ENCODE results near the gene LRP1-AS. TPM values are rescaled to one million over a fixed set of nuclear protein-coding genes. Genes with fewer than 3 reads are reported as not detected.

LRP1-AS gene
- total and polyA plus RNA-seq, 2 donors from 2014 or later, result not detected

DNA sequence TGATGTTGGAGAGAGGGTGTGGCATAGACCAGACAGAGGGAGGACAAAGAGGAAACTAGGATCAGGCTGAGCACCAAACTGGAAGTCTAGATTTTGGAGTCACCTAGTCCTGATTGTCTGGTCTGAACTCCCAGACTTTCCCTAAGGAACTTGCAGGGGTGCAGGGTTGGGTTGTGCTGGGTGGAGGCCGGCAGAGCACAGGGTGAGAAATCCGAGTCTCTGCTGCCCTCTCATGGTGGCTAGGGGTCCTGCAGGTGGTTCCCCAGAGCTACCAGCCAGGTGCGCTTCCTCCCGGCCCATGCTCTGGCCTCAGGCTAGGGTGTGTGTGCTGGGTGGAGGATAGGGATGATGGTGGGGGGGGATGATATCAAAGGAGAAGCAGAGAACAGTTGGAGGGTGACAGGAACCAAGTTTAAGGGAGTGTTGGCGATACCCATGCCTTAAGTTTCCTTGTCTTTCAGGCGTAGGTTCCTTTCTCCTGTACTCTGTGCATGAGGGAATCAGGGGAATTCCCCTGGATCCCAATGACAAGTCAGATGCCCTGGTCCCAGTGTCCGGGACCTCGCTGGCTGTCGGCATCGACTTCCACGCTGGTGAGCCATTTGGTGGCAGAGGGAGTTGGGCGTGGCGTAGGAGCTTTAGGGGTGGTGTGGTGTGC, 35.6 kb upstream of the LRP1-AS start:
- no peak overlapping the region for H3K4me3 ChIP-seq (ENCODE audit: low read length in 3 of 3)
- TF ChIP-seq CTCF (IDR thresholded peaks at IDR 0.05; ENCODE audit: borderline replicate concordance, extremely low read depth, insufficient read depth), result peak; percentile 86
- no peaks in the 10 kb centered on the region for H3K9me3 ChIP-seq (ENCODE audit: control insufficient read depth in 2 of 3, insufficient read depth in 1 of 3, low read length in 3 of 3)
- no peaks in the 10 kb centered on the region for H3K4me1 ChIP-seq (ENCODE audit: control insufficient read depth in 2 of 3, insufficient read depth in 2 of 3, low read depth in 1 of 3, low read length in 3 of 3)
- intact Hi-C loops (cut with DNase I), result no loop called here
- H3K27ac ChIP-seq (ENCODE audit: low read depth in 2 of 2, low read length in 2 of 2), result no peak overlapping the region
- peaks cover 0 to 35% (median 4%) of the 10 kb centered on the region in 3 donors for H3K36me3 ChIP-seq (ENCODE audit: control insufficient read depth in 2 of 3, insufficient read depth in 3 of 3, low read length in 3 of 3)
- FAIRE-seq (no peak), DNase-seq (peak; percentile 80 to 90 (median 83))
- no peak overlapping the region for H3K9ac ChIP-seq (ENCODE audit: low read length in 3 of 3)
- no peaks in the 10 kb centered on the region for H3K27me3 ChIP-seq (ENCODE audit: control insufficient read depth, insufficient read depth, low read length)

DNA sequence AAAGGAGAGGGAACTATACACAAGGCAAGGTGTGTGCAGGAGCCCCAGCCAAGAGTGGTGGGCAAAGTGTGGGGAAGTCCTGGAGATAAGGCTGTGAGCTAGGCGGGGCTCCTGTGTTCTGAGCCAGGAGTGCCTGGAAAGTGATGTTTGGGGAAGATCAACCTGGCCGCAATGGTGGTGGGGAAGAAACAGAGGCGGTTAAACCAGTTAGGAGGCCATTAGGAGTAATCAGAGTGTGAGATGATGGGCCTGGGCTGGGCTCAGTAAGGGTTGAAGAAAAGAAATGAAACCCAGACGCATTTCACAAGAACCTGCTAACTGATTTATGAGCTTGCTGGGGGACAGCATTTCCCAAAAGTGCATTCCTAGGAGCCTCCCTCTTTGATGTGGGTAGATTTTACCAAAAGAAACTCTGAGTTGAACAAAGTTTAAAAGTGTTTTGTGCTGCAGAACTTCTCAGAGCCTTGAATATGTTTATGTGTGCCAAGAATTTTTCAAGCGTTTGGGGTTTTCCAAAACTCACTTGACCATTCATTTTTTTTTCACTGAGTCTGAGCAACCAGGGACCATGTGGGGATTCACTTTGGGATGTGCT, 34.2 kb upstream of the LRP1-AS start:
- no peaks in the 10 kb centered on the region for H3K4me1 ChIP-seq (ENCODE audit: control insufficient read depth in 2 of 3, insufficient read depth in 2 of 3, low read depth in 1 of 3, low read length in 3 of 3)
- no peaks in the 10 kb centered on the region for H3K27me3 ChIP-seq (ENCODE audit: control insufficient read depth, insufficient read depth, low read length)
- no peak overlapping the region for H3K9ac ChIP-seq (ENCODE audit: low read length in 3 of 3)
- intact Hi-C loops (cut with DNase I), result no loop called here
- H3K4me3 ChIP-seq (ENCODE audit: low read length in 3 of 3), result no peak overlapping the region
- no peak overlapping the region for H3K27ac ChIP-seq (ENCODE audit: low read depth in 2 of 2, low read length in 2 of 2)
- no peaks in the 10 kb centered on the region for H3K9me3 ChIP-seq (ENCODE audit: control insufficient read depth in 2 of 3, insufficient read depth in 1 of 3, low read length in 3 of 3)
- peaks cover 0 to 32% (median 8%) of the 10 kb centered on the region in 3 donors for H3K36me3 ChIP-seq (ENCODE audit: control insufficient read depth in 2 of 3, insufficient read depth in 3 of 3, low read length in 3 of 3)
- DNase-seq, result no peak
- no peak for TF ChIP-seq CTCF (IDR thresholded peaks at IDR 0.05; ENCODE audit: borderline replicate concordance, extremely low read depth, insufficient read depth)
- FAIRE-seq, result no peak

DNA sequence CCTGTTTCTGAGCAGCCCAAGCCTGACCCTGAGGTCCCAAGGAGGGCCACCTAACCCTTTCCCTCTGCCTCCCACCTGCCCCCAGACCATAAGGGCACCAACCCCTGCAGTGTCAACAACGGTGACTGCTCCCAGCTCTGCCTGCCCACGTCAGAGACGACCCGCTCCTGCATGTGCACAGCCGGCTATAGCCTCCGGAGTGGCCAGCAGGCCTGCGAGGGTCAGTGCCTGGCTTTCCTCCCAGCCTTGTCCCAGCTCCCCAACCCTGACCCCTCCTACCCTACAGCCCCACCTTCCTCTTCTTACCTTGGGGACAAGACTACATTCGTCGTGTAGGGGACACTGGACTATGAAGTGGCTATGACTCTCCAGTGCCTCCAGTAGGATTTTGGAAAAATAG, 33.7 kb upstream of the LRP1-AS start:
- Histone ChIP-seq H3K4me3 (ENCODE audit: low read length in 3 of 3) (no peak overlapping the region), H3K4me1 (ENCODE audit: control insufficient read depth in 2 of 3, insufficient read depth in 2 of 3, low read depth in 1 of 3, low read length in 3 of 3) (no peaks in the 10 kb centered on the region), H3K27ac (ENCODE audit: low read depth in 2 of 2, low read length in 2 of 2) (no peak overlapping the region), H3K9me3 (ENCODE audit: control insufficient read depth in 2 of 3, insufficient read depth in 1 of 3, low read length in 3 of 3) (no peaks in the 10 kb centered on the region), H3K36me3 (ENCODE audit: control insufficient read depth in 2 of 3, insufficient read depth in 3 of 3, low read length in 3 of 3) (peaks cover 0 to 27% (median 14%) of the 10 kb centered on the region in 3 donors), H3K27me3 (ENCODE audit: control insufficient read depth, insufficient read depth, low read length) (no peaks in the 10 kb centered on the region), H3K9ac (ENCODE audit: low read length in 3 of 3) (no peak overlapping the region)
- intact Hi-C loops (cut with DNase I), result no loop called here
- FAIRE-seq (no peak), DNase-seq (no peak)
- TF ChIP-seq CTCF (IDR thresholded peaks at IDR 0.05; ENCODE audit: borderline replicate concordance, extremely low read depth, insufficient read depth), result no peak

Data from kidney (tissue), 14 donors.